ENCODE data around the gene PKMYT1.

DNA sequence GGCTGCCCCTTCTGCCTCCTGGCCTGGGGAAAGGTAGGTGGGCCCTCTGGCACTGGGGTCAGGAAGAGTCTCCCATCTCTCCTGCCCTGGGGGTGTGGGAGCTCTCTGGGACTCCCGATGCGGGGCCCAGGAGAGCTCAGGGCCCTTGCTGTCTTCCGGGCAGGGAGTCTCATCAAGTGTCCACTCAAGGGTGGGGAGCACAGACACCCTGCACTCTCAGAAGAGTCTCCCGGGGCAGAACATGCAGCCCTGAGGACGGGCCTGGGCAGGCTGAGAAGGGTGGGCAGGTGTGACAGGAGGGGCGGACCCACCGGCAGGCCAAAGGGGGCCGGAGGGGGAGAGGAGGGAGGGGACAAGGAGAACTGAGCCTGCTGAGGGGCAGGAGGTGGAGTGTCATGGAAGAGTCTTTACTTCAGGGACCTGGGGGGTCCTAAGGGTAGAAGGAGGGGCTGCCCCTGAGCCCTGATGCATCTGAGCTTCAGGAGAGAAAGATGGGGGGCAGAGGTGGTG lies 8.4 kb upstream of the PKMYT1 start:
- TF ChIP-seq, protein P1, sequence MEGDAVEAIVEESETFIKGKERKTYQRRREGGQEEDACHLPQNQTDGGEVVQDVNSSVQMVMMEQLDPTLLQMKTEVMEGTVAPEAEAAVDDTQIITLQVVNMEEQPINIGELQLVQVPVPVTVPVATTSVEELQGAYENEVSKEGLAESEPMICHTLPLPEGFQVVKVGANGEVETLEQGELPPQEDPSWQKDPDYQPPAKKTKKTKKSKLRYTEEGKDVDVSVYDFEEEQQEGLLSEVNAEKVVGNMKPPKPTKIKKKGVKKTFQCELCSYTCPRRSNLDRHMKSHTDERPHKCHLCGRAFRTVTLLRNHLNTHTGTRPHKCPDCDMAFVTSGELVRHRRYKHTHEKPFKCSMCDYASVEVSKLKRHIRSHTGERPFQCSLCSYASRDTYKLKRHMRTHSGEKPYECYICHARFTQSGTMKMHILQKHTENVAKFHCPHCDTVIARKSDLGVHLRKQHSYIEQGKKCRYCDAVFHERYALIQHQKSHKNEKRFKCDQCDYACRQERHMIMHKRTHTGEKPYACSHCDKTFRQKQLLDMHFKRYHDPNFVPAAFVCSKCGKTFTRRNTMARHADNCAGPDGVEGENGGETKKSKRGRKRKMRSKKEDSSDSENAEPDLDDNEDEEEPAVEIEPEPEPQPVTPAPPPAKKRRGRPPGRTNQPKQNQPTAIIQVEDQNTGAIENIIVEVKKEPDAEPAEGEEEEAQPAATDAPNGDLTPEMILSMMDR (IDR thresholded peaks at IDR 0.05; ENCODE audit: low read depth, low read length): no peak
- TF ChIP-seq EZH2phosphoT487 (IDR thresholded peaks at IDR 0.05; ENCODE audit: low read depth): no peak
